Upper lobe of right lung (tissue), 1 donor: ENCODE data around the gene EMP2. TPM values are rescaled to one million over a fixed set of nuclear protein-coding genes. Genes with fewer than 3 reads are reported as not detected.

Source experiments
- ATAC-seq: fragments of 200-7000 bp; cut with Tn5 transposase; one replicate; pipeline ENCODE4 v1.9.1; 2020; ENCODE audit warnings: mild to moderate bottlenecking, moderate library complexity
- DNase-seq: peaks from one replicate; pipeline ENCODE4 v3.0.0-alpha.2; 2020
- H3K27ac ChIP-seq: fragments of 200-600 bp; one replicate; pipeline ENCODE4 v1.8.0; 2022
- H3K27me3 ChIP-seq: fragments of 200-600 bp; one replicate; pipeline ENCODE4 v1.8.0; 2022; ENCODE audit warnings: mild to moderate bottlenecking
- H3K36me3 ChIP-seq: fragments of 200-600 bp; one replicate; pipeline ENCODE4 v1.8.0; 2022
- H3K4me1 ChIP-seq: fragments of 200-600 bp; one replicate; pipeline ENCODE4 v1.8.0; 2022
- H3K4me3 ChIP-seq: fragments of 200-600 bp; one replicate; pipeline ENCODE4 v1.8.0; 2022; ENCODE audit warnings: mild to moderate bottlenecking
- H3K9me3 ChIP-seq: fragments of 200-600 bp; one replicate; pipeline ENCODE4 v1.8.0; 2022
- CTCF ChIP-seq: fragments of 200-600 bp; IDR thresholded peaks from one replicate; pipeline ENCODE4 v1.8.0; 2022; ENCODE audit warnings: antibody characterized with exemption
- intact Hi-C: fragments of 100-400 bp; cut with DNase I; formaldehyde crosslinking; loops from one replicate; pipeline ENCODE4 v1.11.0; 2022
- total RNA-seq: library from RNA; stranded (reverse); fragmentation: NEBNext Ultra II Directional; extraction: Animal tissue kit (Norgen Biotek cat#: 25700); gene quantifications from one replicate; pipeline ENCODE4 v1.2.1, GENCODE V29; 2021
- donor health status: DM: no; HTN: yes; CAD: no; lungs with severe emphysema.

The EMP2 gene
- total RNA-seq, 1 donor from 2014 or later, result 726 TPM

DNA sequence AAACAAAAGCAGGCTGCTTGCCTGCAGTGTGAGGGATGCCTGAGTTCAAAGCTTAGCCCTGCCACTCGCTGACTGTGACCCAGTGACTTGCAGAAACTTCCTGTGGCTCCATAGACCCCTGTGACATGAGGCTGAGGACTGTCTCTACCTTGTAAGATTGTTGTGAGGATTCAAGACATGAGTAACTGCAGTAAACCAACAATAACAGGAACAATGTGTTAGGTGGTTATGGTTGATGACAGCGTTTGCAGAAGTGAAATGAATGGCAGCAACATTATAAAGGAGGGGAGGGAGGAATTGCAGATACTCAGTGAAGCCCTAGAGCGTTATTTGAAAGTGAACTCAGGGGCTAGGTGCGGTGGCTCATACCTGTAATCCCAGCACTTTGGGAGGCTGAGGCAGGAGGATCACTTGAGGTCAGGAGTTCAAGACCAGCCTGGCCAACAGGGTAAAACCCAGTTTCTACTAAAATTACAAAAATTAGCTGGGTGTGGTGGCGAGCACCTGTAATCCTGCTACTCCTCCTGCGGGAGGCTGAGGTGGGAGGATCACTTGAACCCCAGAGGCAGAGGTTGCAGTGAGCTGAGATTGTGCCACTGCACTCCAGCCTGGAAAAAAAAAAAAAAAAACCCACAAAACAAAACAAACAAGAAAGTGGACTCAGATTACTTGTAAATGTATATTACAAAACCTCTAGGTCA is 33.5 kb upstream of the EMP2 start:
- ATAC-seq, result no peak
- peaks cover 19% of the 10 kb centered on the region for H3K4me1 ChIP-seq
- no peak for DNase-seq
- no peaks in the 10 kb centered on the region for H3K9me3 ChIP-seq
- no peaks in the 10 kb centered on the region for H3K27me3 ChIP-seq
- no peak overlapping the region for H3K27ac ChIP-seq
- TF ChIP-seq CTCF, result no peak
- H3K4me3 ChIP-seq, result no peak overlapping the region
- H3K36me3 ChIP-seq, result no peaks in the 10 kb centered on the region
- intact Hi-C loops, result no loop called here

GRCh38 chr16:10612649-10613179 is 32.3 kb upstream of the EMP2 start:
- no peak for TF ChIP-seq CTCF
- no peak overlapping the region for H3K4me3 ChIP-seq
- intact Hi-C loops, result no loop called here
- H3K27me3 ChIP-seq, result no peaks in the 10 kb centered on the region
- H3K4me1 ChIP-seq, result peaks cover 20% of the 10 kb centered on the region
- H3K27ac ChIP-seq, result no peak overlapping the region
- ATAC-seq (no peak), DNase-seq (no peak)
- H3K9me3 ChIP-seq, result no peaks in the 10 kb centered on the region
- H3K36me3 ChIP-seq, result no peaks in the 10 kb centered on the region

DNA sequence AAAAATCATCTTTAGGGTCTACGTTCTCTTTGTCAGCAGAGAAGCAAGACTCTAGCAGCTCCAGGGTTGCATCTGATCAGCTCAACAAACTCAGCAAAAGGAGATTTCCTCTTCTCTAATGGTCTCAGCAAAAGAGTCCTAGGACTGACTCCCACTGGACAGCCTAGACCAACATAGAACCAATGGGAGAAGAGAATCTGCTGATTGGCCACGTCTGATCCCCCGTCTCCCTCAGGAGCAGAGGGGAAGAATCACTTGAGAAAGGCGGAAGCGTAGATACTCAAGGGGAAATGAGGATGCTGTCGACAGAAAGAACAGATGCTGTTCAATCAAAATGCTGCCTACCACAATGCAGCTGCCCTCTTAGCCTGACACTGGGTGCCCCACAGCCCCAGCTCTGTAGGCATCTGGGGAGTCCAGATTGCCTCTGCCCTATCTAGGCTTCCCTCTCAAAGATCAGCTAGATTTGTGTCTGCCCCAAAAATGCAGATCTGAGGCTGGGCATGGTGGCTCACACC is 31.5 kb upstream of the EMP2 start:
- Histone ChIP-seq H3K4me3 (no peak overlapping the region), H3K4me1 (peaks cover 12% of the 10 kb centered on the region), H3K27ac (no peak overlapping the region), H3K9me3 (no peaks in the 10 kb centered on the region), H3K27me3 (no peaks in the 10 kb centered on the region), H3K36me3 (no peaks in the 10 kb centered on the region)
- DNase-seq (no peak), ATAC-seq (no peak)
- intact Hi-C loops, result no loop called here
- no peak for TF ChIP-seq CTCF

- no peaks in the 10 kb centered on the region for H3K9me3 ChIP-seq
- H3K36me3 ChIP-seq, result no peaks in the 10 kb centered on the region
- intact Hi-C loops, result no loop called here
- H3K4me3 ChIP-seq, result no peak overlapping the region
- no peak for TF ChIP-seq CTCF
- H3K27ac ChIP-seq, result no peak overlapping the region
- ATAC-seq, result no peak
- H3K27me3 ChIP-seq, result no peaks in the 10 kb centered on the region
- DNase-seq, result no peak
- H3K4me1 ChIP-seq, result peaks cover 4% of the 10 kb centered on the region
These were observed 30.2 kb upstream of the EMP2 start for GRCh38 chr16:10610499-10611184.

GRCh38 chr16:10609402-10609774 is 29.0 kb upstream of the EMP2 start:
- no peak for TF ChIP-seq CTCF

More at GRCh38 chr16:10609402-10609774, 29.0 kb upstream of the EMP2 start:
- no peak for DNase-seq
- Histone ChIP-seq H3K36me3 (no peaks in the 10 kb centered on the region), H3K27me3 (no peaks in the 10 kb centered on the region), H3K4me3 (no peak overlapping the region), H3K9me3 (no peaks in the 10 kb centered on the region), H3K27ac (peak overlapping the region; percentile 28), H3K4me1 (peaks cover 4% of the 10 kb centered on the region)
- ATAC-seq, result peak; percentile 76
- intact Hi-C loops, result no loop called here
